GM19397 (cell line): Measurements from ENCODE around the gene ICE1.
"Not testable (repeated sequence)": the region's sequence is repeated elsewhere in the genome, so short reads cannot be mapped to it uniquely, and the experiment has no call there.

Experiments used
- ATAC-seq: cut with Tn5 transposase; IDR thresholded peaks from one replicate; pipeline ENCODE4 v1.9.1; 2021; ENCODE audit warnings: mild to moderate bottlenecking, moderate library complexity; ENCODE audit not compliant: unreplicated experiment

The ICE1 gene

GRCh38 chr5:5395093-5395492 lies 27.4 kb upstream of the ICE1 start:
- not testable (repeated sequence) for ATAC-seq

- ATAC-seq, result no peak
Observed at GRCh38 chr5:5398071-5398470, 24.4 kb upstream of the ICE1 start.

GRCh38 chr5:5401095-5401494 lies 21.4 kb upstream of the ICE1 start:
- ATAC-seq, result no peak

- ATAC-seq, result no peak
Observed at GRCh38 chr5:5403741-5404140, 18.7 kb upstream of the ICE1 start.

GRCh38 chr5:5404381-5404780 lies 18.1 kb upstream of the ICE1 start:
- ATAC-seq, result no peak

GRCh38 chr5:5405441-5405840 lies 17.0 kb upstream of the ICE1 start:
- ATAC-seq, result no peak

GRCh38 chr5:5407924-5408323 lies 14.6 kb upstream of the ICE1 start:
- no peak for ATAC-seq

GRCh38 chr5:5409151-5409810 lies 13.2 kb upstream of the ICE1 start:
- ATAC-seq, result no peak

- ATAC-seq, result not testable (repeated sequence)
Observed at GRCh38 chr5:5413856-5414255, 8.6 kb upstream of the ICE1 start.

GRCh38 chr5:5414999-5415398 lies 7.5 kb upstream of the ICE1 start:
- no peak for ATAC-seq

GRCh38 chr5:5416733-5417132 lies 5.7 kb upstream of the ICE1 start:
- no peak for ATAC-seq

GRCh38 chr5:5418006-5418405 lies 4.5 kb upstream of the ICE1 start:
- ATAC-seq, result no peak

GRCh38 chr5:5418764-5419163 lies 3.7 kb upstream of the ICE1 start:
- ATAC-seq, result no peak

GRCh38 chr5:5419291-5420210 lies 2.9 kb upstream of the ICE1 start:
- ATAC-seq, result no peak

- ATAC-seq, result no peak
Observed at GRCh38 chr5:5420251-5420650, 2.2 kb upstream of the ICE1 start.

GRCh38 chr5:5421149-5421960 lies 1.1 kb upstream of the ICE1 start:
- peak; percentile 5 for ATAC-seq

- ATAC-seq, result peak; percentile 27
Observed at GRCh38 chr5:5422819-5423515, 490 bp downstream of the ICE1 start.

- no peak for ATAC-seq
Observed at GRCh38 chr5:5423586-5423985, 1.1 kb downstream of the ICE1 start.

- no peak for ATAC-seq
Observed at GRCh38 chr5:5424736-5425135, 2.3 kb downstream of the ICE1 start.

- no peak for ATAC-seq
Observed at GRCh38 chr5:5430136-5430535, 7.7 kb downstream of the ICE1 start.
